ENCODE measurements around the gene FAM3C. TPM values are rescaled to one million over a fixed set of nuclear protein-coding genes. Genes with fewer than 3 reads are reported as not detected.
A peak's percentile ranks its signal among the peaks of the same experiment; 100 is the strongest.

Gene FAM3C
- total and polyA plus RNA-seq, 2 of the 8 experiments (the other 6 are each of a cell fraction or from before 2014, with no cell fraction given), result 27.0 to 77.7 TPM

DNA sequence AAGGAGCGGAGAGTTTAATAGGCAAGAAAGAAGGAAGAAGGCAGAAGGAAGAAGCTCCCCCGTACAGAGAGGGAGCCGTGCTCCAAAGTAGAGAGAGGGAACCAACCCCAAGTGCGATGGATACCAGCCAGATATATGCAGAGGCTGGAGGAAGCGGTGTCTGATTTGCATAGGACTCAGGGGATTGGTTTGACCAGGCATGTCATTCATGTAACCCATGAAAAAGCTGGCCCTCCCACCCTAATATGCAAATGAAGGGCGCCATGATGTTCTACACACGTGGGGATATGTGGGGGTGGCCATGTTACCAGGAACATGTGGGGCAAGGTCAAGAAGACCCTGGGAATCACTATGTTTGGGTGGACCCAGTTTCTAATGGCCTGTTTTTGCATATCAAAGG, 40.6 kb upstream of the FAM3C start:
- Histone ChIP-seq H2BK12ac (ENCODE audit: low read depth, low read length) (no peak overlapping the region), H3K14ac (ENCODE audit: insufficient read length) (no peak overlapping the region), H3K4me1 (replicated peaks in 1 of 4; ENCODE audit: control insufficient read depth in 3 of 4, insufficient read depth in 4 of 4, low read length in 3 of 4) (peaks cover 0 to 4% (median 2%) of the 10 kb centered on the region in 4 experiments; a peak in 3 of 7 replicates), H2BK20ac (ENCODE audit: low read length) (no peak overlapping the region), H3K27me3 (replicated peaks in 1 of 4; ENCODE audit: control insufficient read depth in 3 of 4, extremely low read depth in 1 of 4, insufficient read depth in 3 of 4, low read length in 3 of 4) (no peaks in the 10 kb centered on the region), H2AK5ac (ENCODE audit: low read depth, low read length) (no peak overlapping the region), H3K4me3 (ENCODE audit: extremely low read depth in 1 of 4, insufficient read depth in 2 of 4, low read depth in 3 of 4, low read length in 4 of 4) (no peak overlapping the region), H2AFZ (ENCODE audit: low read length) (no peak overlapping the region), H4K8ac (ENCODE audit: extremely low read depth, insufficient read depth, low read length) (no peak overlapping the region), H3K4me2 (ENCODE audit: insufficient read depth in 1 of 2, low read depth in 2 of 2, low read length in 2 of 2) (no peak overlapping the region), H3K4ac (replicated peaks; ENCODE audit: insufficient read length, low read depth, low read length) (no peak overlapping the region), H4K20me1 (replicated peaks in 1 of 2; ENCODE audit: control insufficient read depth in 1 of 2, insufficient read depth in 2 of 2, low read length in 2 of 2) (no peaks in the 10 kb centered on the region), H4K5ac (ENCODE audit: insufficient read length, low read depth, low read length) (no peak overlapping the region), H3K27ac (ENCODE audit: low read depth, low read length) (no peak overlapping the region), H3K9me3 (ENCODE audit: insufficient read depth in 2 of 2, low read depth in 1 of 2, low read length in 1 of 2) (no peaks in the 10 kb centered on the region), H3K79me1 (ENCODE audit: low read depth, low read length) (no peaks in the 10 kb centered on the region), H3K23ac (ENCODE audit: insufficient read length) (no peak overlapping the region), H4K91ac (replicated peaks; ENCODE audit: insufficient read length, low read length) (no peak overlapping the region), H3K56ac (replicated peaks; ENCODE audit: insufficient read length, low read depth, low read length) (no peak overlapping the region), H2BK120ac (replicated peaks; ENCODE audit: low read depth, low read length) (no peak overlapping the region), H3K36me3 (ENCODE audit: control insufficient read depth in 2 of 4, insufficient read depth in 4 of 4, low read length in 3 of 4) (no peaks in the 10 kb centered on the region), H3K79me2 (ENCODE audit: control insufficient read depth in 1 of 2, insufficient read depth in 2 of 2, low read length in 2 of 2) (no peaks in the 10 kb centered on the region), H3K23me2 (ENCODE audit: low read depth, low read length) (no peaks in the 10 kb centered on the region), H3K9ac (replicated peaks in 1 of 4; ENCODE audit: extremely low read depth in 1 of 4, low read depth in 3 of 4, low read length in 3 of 4) (no peak overlapping the region), H3K18ac (ENCODE audit: extremely low read depth, low read length) (no peak overlapping the region; the same call in none of the 2 replicates), H2BK5ac (ENCODE audit: low read depth, low read length) (no peak overlapping the region), H2BK15ac (ENCODE audit: low read length) (no peak overlapping the region)
- ChIA-PET CTCF (ENCODE audit: partially characterized antibody) (no interaction called here), POLR2A (ENCODE audit: partially characterized antibody) (no interaction called here)
- 73% methylated on average over 7 of the region's 7 CpGs; no CpG with 5 or more reads in 1 of the 2 experiments for WGBS, 2 experiments (ENCODE audit: extremely low coverage in 1 of 2, insufficient coverage in 1 of 2, insufficient read length in 1 of 2, insufficient replicate concordance in 2 of 2, low coverage in 1 of 2, low lambda C conversion rate in 2 of 2, missing lambda C conversion rate in 1 of 2)
- no peak for DNase-seq (ENCODE audit: low read depth in 1 of 2, low spot score in 2 of 2)
- FAIRE-seq, result peak; percentile 62
- no peak for TF ChIP-seq PHF8 (conservative IDR thresholded peaks at IDR 0.05; ENCODE audit: low read depth, low read length)
- TF ChIP-seq CHD1 (IDR thresholded peaks at IDR 0.05; ENCODE audit: low read depth, low read length), result no peak
- no peak for TF ChIP-seq SP2 (IDR thresholded peaks at IDR 0.05; ENCODE audit: low read length)
- TF ChIP-seq, protein P1, sequence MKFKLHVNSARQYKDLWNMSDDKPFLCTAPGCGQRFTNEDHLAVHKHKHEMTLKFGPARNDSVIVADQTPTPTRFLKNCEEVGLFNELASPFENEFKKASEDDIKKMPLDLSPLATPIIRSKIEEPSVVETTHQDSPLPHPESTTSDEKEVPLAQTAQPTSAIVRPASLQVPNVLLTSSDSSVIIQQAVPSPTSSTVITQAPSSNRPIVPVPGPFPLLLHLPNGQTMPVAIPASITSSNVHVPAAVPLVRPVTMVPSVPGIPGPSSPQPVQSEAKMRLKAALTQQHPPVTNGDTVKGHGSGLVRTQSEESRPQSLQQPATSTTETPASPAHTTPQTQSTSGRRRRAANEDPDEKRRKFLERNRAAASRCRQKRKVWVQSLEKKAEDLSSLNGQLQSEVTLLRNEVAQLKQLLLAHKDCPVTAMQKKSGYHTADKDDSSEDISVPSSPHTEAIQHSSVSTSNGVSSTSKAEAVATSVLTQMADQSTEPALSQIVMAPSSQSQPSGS (IDR thresholded peaks at IDR 0.05; ENCODE audit: low read length), result no peak
- no peak for TF ChIP-seq JUN (IDR thresholded peaks at IDR 0.05; ENCODE audit: low read depth, low read length)
- TF ChIP-seq NANOG (IDR thresholded peaks at IDR 0.05; ENCODE audit: insufficient read depth, low read depth, low read length, poor library complexity, severe bottlenecking), result no peak
- TF ChIP-seq, protein P2, sequence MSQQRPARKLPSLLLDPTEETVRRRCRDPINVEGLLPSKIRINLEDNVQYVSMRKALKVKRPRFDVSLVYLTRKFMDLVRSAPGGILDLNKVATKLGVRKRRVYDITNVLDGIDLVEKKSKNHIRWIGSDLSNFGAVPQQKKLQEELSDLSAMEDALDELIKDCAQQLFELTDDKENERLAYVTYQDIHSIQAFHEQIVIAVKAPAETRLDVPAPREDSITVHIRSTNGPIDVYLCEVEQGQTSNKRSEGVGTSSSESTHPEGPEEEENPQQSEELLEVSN (IDR thresholded peaks at IDR 0.05), result peak; percentile 67; the same call in 1 of the 2 replicates
- TF ChIP-seq POU5F1 (IDR thresholded peaks at IDR 0.05; ENCODE audit: low read depth, low read length), result no peak
- no peak for TF ChIP-seq TAF1 (IDR thresholded peaks at IDR 0.05; ENCODE audit: low read depth, low read length)
- peak; percentile 83 for TF ChIP-seq YY1 (IDR thresholded peaks at IDR 0.05; ENCODE audit: low read depth, low read length)
- TF ChIP-seq BCL11A (IDR thresholded peaks at IDR 0.05; ENCODE audit: low read depth in 2 of 2, low read length in 2 of 2), result no peak
- no peak for TF ChIP-seq POLR2A (IDR thresholded peaks at IDR 0.05; ENCODE audit: control extremely low read depth in 1 of 2, low read depth in 2 of 2, low read length in 2 of 2)
- TF ChIP-seq, protein P3, sequence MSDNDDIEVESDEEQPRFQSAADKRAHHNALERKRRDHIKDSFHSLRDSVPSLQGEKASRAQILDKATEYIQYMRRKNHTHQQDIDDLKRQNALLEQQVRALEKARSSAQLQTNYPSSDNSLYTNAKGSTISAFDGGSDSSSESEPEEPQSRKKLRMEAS (IDR thresholded peaks at IDR 0.05), result peak; percentile 53; the same call in 1 of the 2 replicates
